Measurements from ENCODE around the gene RABGAP1L.
A peak's percentile ranks its signal among the peaks of the same experiment; 100 is the strongest.

RABGAP1L gene

DNA sequence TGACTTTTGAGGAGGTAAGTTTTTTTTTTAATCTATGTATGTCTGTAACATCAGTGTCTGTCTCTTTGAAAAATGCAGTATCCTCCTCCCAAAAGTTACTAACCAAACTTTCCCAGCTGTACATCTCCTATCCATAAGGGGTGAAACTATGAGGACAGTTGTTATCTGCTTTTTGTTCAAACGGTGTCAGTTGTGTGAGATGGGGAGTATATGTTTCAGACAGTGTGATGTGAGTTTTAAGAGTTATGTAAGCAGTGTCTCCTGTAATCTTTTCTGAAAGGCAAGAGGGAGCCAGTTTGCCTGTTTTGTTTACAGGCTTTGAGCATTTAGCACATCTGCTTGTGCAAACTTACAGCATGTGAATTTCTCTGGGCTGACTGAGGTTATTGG lies 805.6 kb downstream of the RABGAP1L start:
- DNase-seq (ENCODE audit: low spot score), result no peak

DNA sequence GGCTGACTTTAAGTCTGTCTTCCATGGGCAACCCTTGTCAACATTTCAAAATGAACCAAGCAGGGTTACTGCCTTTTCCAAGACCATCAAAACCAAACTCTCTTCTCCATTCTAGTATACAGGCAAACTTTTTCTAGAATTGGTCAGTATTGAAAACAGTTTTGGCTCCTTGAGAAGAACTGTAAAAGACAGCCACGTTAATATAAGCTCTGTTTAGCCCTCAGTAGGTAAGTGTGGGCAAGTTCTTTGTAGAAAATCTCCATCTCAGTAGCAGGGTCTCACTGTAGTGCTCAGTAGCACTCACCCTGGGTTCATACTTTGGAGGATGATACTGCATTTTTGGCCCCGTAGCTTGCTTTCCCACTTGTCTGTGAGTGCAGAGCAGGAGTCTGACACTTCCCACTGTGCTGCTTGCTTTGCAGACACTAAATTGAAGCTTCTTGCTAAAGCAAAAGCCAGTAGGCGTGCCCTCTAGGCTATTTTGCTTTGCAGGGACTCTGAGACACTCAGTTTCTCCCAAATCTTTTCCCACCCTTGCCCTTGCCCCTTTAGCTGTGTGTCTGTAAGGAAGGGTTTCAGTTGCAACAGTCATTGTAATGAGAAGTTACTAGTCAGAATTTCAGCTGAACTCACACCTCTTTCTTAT lies 806.2 kb downstream of the RABGAP1L start:
- no peak for DNase-seq (ENCODE audit: low spot score)

GRCh38 chr1:174966008-174966572 lies 806.8 kb downstream of the RABGAP1L start:
- no peak for DNase-seq (ENCODE audit: low spot score)

GRCh38 chr1:174967845-174968705 lies 808.8 kb downstream of the RABGAP1L start:
- DNase-seq (ENCODE audit: low spot score), result no peak

DNA sequence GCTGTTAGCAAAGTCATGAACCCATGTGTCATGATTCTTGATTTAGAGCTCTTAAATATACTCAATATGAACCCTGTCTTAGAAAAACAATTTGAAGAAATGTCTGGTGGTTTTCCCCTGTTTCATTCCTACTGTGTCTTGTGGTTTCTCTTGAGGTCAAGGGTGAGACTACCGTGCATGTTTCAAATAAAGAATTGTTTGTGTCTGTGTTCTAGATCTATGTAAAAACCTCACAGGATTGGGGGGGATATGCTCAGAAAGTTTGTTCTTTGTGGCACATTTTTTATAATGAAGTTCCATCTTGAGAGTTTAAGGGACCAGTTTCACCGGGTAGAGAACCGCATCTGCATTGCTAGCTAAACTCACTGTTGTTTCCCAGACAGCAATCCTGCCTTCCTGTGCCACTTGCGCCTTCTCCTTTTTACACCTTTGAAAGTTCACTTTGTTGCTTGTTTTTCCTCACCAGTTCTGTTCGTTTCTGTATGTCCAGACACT lies 809.5 kb downstream of the RABGAP1L start:
- peak; percentile 91 for DNase-seq (ENCODE audit: low spot score)

DNA sequence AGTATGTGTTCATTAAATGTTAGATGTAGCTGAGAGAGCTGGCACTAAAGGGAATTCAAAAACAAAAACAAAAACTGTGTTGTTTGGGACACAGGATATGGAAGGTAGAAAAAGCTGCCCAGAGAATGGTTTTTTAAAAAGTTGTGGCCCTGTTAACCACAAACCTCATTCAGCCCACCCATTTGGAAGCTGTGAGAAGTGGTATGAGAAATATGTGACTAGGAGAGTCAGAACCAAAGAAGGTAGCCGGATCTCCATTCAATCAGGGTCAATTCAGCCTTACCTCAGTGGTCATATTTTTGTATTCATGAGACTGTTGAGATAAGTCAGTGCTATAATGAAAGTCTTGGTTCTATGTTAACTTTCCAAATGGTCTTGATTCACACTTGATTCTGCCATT lies 810.7 kb downstream of the RABGAP1L start:
- DNase-seq (ENCODE audit: low spot score), result no peak

DNA sequence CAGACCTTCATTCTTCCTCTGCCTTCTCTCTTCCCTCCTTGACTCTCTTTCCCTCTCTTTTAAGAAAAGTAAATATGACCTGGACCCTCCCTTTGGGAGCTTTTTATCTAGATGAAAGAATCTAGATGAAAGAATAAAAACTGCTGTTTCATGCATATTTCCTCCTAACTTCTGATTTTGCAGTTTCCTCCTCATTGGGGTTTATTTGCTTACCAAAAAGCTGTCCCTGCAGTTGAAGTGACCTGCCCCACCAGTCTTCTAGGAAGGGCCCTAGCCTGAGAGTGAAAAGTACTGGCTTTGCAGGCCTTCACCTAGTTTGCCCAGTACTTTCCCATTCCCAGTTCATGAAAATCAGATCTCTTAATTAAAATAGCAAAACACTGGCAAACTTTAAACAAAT lies 812.1 kb downstream of the RABGAP1L start:
- DNase-seq (ENCODE audit: low spot score), result no peak

DNA sequence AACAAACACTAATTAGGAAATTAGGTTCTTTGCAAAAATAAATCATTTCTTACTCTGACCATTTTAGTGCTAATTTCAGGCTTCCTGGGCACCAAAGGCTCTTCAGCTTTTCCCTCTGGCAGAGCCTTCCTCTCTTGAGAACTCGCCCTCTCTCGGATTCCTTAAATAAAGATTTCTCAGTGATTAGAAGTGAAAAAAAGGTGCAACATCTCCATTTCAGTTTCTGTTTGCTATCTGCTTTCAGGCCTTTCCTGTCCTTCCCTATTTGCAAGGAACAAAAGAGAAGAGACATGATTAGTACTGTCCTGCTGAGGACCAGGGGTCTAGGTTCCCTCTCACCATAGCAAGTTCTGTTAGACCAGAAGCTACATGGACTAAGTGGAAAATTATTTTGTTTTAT lies 812.6 kb downstream of the RABGAP1L start:
- no peak for DNase-seq (ENCODE audit: low spot score)

- no peak for DNase-seq (ENCODE audit: low spot score)
Measured at GRCh38 chr1:174974711-174975119, 815.4 kb downstream of the RABGAP1L start.

- DNase-seq (ENCODE audit: low spot score), result no peak
Measured at GRCh38 chr1:174975764-174976163, 816.4 kb downstream of the RABGAP1L start.

DNA sequence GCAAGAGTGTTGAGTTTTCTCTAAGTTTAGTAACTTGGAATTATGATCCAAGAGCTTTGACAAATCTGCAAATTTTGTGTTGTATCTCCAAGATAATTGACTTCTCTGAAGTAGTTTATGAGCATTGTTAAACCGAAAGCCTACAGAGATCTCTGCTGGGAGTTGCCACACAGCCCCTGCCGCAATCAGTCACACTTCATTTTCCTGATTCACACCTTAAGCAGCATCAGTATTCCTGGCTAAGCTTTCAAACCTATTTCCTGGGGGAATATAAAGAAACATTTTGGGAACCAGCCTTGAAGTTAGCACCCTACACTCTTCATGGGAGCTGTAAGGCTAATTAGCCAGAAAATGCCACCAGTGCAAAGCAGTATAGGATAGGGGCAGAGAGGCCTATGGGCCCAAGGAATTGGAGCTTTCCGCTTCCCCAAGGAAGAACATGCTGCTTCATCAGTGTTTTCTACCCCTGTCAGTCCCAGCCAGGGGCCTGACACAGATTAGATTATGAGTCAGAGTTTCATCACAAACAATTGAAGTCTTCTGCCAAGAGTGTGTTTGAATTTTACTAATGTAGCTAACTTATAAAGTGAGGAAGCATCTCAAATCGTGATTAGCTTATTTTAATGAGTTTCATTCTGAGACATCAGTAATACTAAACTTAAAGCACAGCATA lies 817.3 kb downstream of the RABGAP1L start:
- peak; percentile 49 for DNase-seq (ENCODE audit: low spot score)

DNA sequence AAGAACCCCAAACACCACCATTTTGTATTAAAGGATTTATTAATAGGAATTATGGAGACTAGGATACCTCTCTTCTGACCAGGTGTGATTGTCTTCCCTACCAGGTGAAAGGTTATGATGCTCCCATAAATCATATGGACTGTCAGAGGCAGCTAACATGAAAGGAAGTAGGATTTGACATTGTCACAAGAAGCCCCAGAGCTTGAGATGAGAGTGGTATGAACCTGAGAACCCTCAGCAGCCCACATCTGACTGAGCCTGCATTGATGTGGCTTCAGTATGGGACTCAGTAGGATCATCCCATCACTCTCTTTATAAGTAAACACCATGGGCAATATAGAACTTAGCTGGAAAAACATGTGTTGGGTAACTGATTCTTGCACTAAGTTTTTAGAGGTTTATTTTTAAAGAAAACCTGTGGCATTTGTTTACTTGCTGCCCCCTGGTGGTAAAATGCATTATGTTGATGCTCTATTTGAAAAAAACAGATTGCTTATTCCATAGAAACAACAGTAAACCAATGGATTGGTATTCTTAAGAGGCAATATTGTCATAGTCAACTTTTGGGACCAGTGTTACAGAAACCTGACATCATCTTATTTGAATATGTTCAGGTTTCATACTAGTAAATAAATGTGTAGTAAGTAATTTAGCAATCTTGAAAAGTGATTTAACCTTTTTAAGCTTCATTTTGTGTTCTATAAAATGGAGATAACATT lies 823.8 kb downstream of the RABGAP1L start:
- DNase-seq (ENCODE audit: low spot score), result peak; percentile 58

DNA sequence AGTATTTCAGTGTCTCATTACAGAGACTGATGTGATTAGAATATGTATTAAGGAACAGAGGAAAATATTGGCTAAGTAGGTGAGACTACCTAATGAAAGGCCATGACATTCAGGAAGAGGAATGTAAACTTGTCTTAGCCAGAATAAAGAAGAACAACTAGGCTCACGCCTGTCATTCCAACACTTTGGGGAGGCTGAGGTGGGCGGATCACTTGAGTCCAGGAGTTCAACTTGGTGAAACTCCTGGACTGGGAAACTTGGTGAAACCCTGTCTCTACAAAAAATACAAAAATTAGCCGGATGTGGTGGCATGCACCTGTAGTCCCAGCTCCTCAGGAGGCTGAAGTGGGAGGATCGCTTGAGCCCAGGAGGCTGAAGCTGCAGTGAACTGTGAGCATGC lies 825.6 kb downstream of the RABGAP1L start:
- DNase-seq (ENCODE audit: low spot score), result no peak

DNA sequence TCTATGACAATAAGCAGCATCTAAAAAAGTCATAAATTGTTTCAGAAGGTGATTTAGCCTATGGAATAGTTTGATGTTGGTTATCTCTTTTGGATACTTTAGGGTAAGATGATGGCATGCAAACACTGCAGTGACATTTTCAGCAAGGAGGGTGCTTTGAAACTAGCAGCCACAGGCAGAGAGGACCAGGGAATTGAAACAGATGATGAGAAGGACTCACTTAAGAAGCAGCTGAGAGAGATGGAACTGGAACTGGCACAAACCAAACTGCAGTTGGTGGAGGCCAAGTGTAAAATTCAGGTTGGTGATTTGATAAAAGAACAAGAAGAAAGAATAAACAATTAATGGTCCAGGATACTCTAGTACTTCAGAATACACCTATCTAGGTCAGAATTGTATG lies 829.2 kb downstream of the RABGAP1L start:
- no peak for DNase-seq (ENCODE audit: low spot score)

- DNase-seq (ENCODE audit: low spot score), result no peak
Measured at GRCh38 chr1:174988986-174989385, 829.7 kb downstream of the RABGAP1L start.

DNA sequence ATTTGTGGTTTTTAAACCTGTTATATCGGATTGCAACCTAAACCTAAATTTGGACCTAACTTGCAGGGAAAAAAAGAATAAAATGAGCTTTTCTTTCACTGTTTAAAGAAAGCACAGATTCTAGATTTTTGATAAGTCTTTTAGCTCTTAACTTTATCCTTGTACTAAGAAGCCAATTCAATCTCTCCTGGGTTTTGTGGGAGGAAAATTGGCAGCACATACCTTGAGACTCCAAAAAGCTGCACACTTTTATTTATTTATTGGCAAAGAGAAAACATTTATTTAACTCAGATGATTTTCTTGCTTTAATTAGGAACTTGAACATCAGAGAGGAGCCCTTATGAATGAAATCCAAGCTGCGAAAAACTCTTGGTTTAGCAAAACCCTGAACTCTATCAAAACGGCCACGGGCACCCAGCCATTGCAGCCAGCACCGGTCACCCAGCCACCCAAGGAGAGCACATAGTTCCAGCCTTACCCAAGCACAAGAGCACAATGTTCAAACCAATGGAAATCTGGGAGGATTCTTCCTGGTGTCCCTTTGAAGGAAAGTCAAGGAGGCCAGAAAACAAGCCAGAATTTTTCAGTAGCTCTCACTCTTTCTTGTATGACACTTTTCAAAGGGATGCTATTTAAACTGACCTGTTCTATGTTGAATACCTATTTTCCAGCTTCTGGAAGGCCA lies 830.4 kb downstream of the RABGAP1L start:
- no peak for DNase-seq (ENCODE audit: low spot score)

- DNase-seq (ENCODE audit: low spot score), result peak; percentile 78
Measured at GRCh38 chr1:174990382-174990999, 831.2 kb downstream of the RABGAP1L start.

- DNase-seq (ENCODE audit: low spot score), result no peak
Measured at GRCh38 chr1:174991473-174991872, 832.2 kb downstream of the RABGAP1L start.

DNA sequence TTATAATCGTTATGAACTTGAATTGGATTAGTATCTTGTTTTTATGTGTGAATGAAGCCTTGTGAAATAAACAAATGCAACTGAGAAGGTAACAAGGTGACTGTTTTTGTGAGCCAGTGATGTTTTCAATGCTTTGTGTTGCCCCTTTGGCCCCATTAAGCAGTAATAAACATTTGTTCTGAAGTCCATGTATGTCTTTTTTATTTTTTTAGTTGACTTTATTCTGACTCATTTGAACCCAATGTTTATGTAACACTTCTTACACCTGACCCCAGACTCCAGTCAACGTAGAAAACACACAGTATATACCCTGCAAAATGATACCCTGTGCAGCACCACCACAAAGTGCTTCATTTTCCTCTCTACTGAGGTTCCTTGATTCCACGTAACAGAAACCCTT lies 835.8 kb downstream of the RABGAP1L start:
- DNase-seq (ENCODE audit: low spot score), result no peak

DNA sequence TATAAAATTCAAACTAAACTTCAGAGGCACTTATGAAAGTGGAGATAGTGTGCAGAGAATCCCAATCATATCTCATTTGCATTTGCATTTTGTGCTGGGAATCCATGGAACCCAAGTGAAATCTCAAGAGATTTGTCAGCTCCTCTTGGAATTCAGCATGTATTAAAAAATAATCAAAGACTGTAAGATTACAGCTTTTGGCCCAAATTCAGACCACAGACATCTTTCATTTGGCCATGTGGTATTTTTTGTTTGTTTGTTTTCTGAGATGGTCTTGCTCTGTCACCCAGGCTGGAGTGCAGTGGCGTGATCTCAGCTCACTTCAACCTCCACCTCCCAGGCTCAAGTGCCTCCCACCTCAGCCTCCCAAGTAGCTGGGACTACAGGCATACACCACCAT lies 836.6 kb downstream of the RABGAP1L start:
- no peak for DNase-seq (ENCODE audit: low spot score)

- DNase-seq (ENCODE audit: low spot score), result no peak
Measured at GRCh38 chr1:174996476-174996875, 837.2 kb downstream of the RABGAP1L start.

Measured in COLO829 (cell line).